Measurements from ENCODE around the gene RNF10. TPM values are rescaled to one million over a fixed set of nuclear protein-coding genes. Genes with fewer than 3 reads are reported as not detected.

The RNF10 gene
- polyA plus RNA-seq, 1 donor from 2014 or later: 139 TPM

DNA sequence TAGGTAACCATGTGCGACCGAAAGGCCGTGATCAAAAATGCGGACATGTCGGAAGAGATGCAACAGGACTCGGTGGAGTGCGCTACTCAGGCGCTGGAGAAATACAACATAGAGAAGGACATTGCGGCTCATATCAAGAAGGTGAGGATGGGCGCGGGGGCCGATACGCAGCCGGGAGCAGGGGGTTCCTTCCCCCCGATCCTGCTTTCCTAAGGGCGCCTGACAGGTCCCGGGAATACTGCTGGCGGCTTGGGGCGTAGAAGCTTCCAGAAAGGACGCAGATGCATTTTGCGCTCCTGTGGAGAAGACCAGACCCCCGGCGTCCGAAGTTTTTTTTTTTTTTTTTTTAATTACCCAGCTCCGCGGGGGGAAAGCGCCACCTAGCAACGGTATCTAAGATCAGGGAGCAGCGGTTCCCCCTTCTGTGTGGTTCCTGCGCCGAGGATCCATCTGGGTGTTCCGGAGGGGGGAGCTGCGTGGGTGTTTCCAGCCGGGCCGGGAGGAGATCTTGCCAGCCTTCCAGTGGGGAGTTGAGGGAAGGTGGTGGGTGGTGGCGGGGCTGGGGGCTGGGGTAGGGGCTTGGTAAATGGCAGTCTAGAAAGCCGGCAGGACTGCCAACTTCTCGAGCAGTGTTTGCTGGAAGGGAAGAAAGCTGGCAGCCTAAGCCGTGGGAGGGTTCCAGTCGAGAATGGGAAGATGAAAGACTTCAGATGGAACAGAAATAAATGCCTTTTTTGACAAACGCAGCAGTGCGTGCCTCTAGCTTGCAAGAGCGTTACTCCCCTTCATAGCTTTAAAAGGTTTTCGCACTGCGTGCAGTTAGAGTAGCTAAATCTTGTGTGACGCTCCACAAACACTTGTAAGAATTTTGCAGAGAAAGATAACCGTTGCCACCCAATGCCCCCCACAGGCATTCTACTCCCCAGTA, 37.5 kb upstream of the RNF10 start:
- no peaks in the 10 kb centered on the region for H3F3A ChIP-seq (ENCODE audit: insufficient read depth, low read length, poor library complexity, severe bottlenecking)
- H2AFZ ChIP-seq (ENCODE audit: low read depth, low read length): peak overlapping the region; percentile 45
- H3K79me2 ChIP-seq (replicated peaks; ENCODE audit: insufficient read depth, low read length): peaks cover 23% of the 10 kb centered on the region
- H3K4me3 ChIP-seq (ENCODE audit: low read length): peak overlapping the region; percentile 79
- TF ChIP-seq SMC3 (conservative IDR thresholded peaks at IDR 0.05; ENCODE audit: poor library complexity) (peak; percentile 11), TAF1 (IDR thresholded peaks at IDR 0.05; ENCODE audit: low read depth) (no peak)
- H3K9ac ChIP-seq (ENCODE audit: low read length): peak overlapping the region; percentile 66
- H3K9me3 ChIP-seq (ENCODE audit: low read length): no peaks in the 10 kb centered on the region
- no peaks in the 10 kb centered on the region for H3K9me2 ChIP-seq (ENCODE audit: insufficient read depth, low read length)
- peak overlapping the region; percentile 72 for H3K4me2 ChIP-seq (ENCODE audit: low read length)
- no peaks in the 10 kb centered on the region for H3K27me3 ChIP-seq (ENCODE audit: insufficient read depth, low read depth, low read length)
- no peaks in the 10 kb centered on the region for H3K36me3 ChIP-seq (ENCODE audit: insufficient read depth, low read length)
- peaks cover 4% of the 10 kb centered on the region for H4K20me1 ChIP-seq (ENCODE audit: insufficient read depth)
- peak overlapping the region; percentile 69 for H3K27ac ChIP-seq (ENCODE audit: low read length)

- H3K27ac ChIP-seq (ENCODE audit: low read length): no peak overlapping the region
- H3K9me2 ChIP-seq (ENCODE audit: insufficient read depth, low read length): no peaks in the 10 kb centered on the region
- peaks cover 23% of the 10 kb centered on the region for H3K79me2 ChIP-seq (replicated peaks; ENCODE audit: insufficient read depth, low read length)
- H3K4me2 ChIP-seq (ENCODE audit: low read length): peak overlapping the region; percentile 72
- TF ChIP-seq SMC3 (conservative IDR thresholded peaks at IDR 0.05; ENCODE audit: poor library complexity) (no peak), MXI1 (conservative IDR thresholded peaks at IDR 0.05; ENCODE audit: poor library complexity, severe bottlenecking) (no peak), CTCF (IDR thresholded peaks at IDR 0.05; ENCODE audit: poor library complexity, severe bottlenecking) (no peak), EZH2 (IDR thresholded peaks at IDR 0.05; ENCODE audit: borderline replicate concordance, insufficient read depth, low read length, poor library complexity, severe bottlenecking) (no peak), EP300 (conservative IDR thresholded peaks at IDR 0.05; ENCODE audit: poor library complexity, severe bottlenecking) (no peak), TAF1 (IDR thresholded peaks at IDR 0.05; ENCODE audit: low read depth) (no peak), RAD21 (conservative IDR thresholded peaks at IDR 0.05) (no peak), POLR2AphosphoS5 (IDR thresholded peaks at IDR 0.05) (no peak)
- TF ChIP-seq, protein P1, sequence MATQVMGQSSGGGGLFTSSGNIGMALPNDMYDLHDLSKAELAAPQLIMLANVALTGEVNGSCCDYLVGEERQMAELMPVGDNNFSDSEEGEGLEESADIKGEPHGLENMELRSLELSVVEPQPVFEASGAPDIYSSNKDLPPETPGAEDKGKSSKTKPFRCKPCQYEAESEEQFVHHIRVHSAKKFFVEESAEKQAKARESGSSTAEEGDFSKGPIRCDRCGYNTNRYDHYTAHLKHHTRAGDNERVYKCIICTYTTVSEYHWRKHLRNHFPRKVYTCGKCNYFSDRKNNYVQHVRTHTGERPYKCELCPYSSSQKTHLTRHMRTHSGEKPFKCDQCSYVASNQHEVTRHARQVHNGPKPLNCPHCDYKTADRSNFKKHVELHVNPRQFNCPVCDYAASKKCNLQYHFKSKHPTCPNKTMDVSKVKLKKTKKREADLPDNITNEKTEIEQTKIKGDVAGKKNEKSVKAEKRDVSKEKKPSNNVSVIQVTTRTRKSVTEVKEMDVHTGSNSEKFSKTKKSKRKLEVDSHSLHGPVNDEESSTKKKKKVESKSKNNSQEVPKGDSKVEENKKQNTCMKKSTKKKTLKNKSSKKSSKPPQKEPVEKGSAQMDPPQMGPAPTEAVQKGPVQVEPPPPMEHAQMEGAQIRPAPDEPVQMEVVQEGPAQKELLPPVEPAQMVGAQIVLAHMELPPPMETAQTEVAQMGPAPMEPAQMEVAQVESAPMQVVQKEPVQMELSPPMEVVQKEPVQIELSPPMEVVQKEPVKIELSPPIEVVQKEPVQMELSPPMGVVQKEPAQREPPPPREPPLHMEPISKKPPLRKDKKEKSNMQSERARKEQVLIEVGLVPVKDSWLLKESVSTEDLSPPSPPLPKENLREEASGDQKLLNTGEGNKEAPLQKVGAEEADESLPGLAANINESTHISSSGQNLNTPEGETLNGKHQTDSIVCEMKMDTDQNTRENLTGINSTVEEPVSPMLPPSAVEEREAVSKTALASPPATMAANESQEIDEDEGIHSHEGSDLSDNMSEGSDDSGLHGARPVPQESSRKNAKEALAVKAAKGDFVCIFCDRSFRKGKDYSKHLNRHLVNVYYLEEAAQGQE (IDR thresholded peaks at IDR 0.05; ENCODE audit: borderline replicate concordance): no peak
- peak overlapping the region; percentile 66 for H3K9ac ChIP-seq (ENCODE audit: low read length)
- H3K27me3 ChIP-seq (ENCODE audit: insufficient read depth, low read depth, low read length): no peaks in the 10 kb centered on the region
- H3K9me3 ChIP-seq (ENCODE audit: low read length): no peaks in the 10 kb centered on the region
- H3K4me3 ChIP-seq (ENCODE audit: low read length): peak overlapping the region; percentile 79
- no peak overlapping the region for H2AFZ ChIP-seq (ENCODE audit: low read depth, low read length)
- H4K20me1 ChIP-seq (ENCODE audit: insufficient read depth): peaks cover 4% of the 10 kb centered on the region
- no peaks in the 10 kb centered on the region for H3F3A ChIP-seq (ENCODE audit: insufficient read depth, low read length, poor library complexity, severe bottlenecking)
- no peaks in the 10 kb centered on the region for H3K36me3 ChIP-seq (ENCODE audit: insufficient read depth, low read length)
These were observed 36.5 kb upstream of the RNF10 start for GRCh38 chr12:120497524-120498150.

Measured in neural cell (in vitro differentiated cells).